ENCODE data around the gene TFEB. TPM values are rescaled to one million over a fixed set of nuclear protein-coding genes. Genes with fewer than 3 reads are reported as not detected.

Gene TFEB
- total RNA-seq, 1 experiment from 2014 or later, result 1.8 TPM

- no peak for DNase-seq (ENCODE audit: low spot score)
- BruUV-seq (replicated peaks), result no TSS peak
Measured at GRCh38 chr6:41705311-41705995, 30.0 kb downstream of the TFEB start.

GRCh38 chr6:41704656-41705310, 30.6 kb downstream of the TFEB start:
- no TSS peak for BruUV-seq (replicated peaks)
- Histone ChIP-seq H3K36me3 (ENCODE audit: insufficient read depth, low read length, poor library complexity, severe bottlenecking) (no peaks in the 10 kb centered on the region), H3K27me3 (replicated peaks; ENCODE audit: insufficient read depth, low read depth, low read length, poor library complexity) (no peaks in the 10 kb centered on the region), H3K4me3 (ENCODE audit: low read depth, low read length, poor library complexity, severe bottlenecking) (no peak overlapping the region), H3K27ac (ENCODE audit: low read depth, low read length, poor library complexity, severe bottlenecking) (no peak overlapping the region), H3K9me3 (ENCODE audit: low read depth, low read length, poor library complexity, severe bottlenecking) (no peaks in the 10 kb centered on the region), H3K4me1 (ENCODE audit: insufficient read depth, low read length, poor library complexity, severe bottlenecking) (peaks cover 6% of the 10 kb centered on the region)
- intact Hi-C loops (cut with micrococcal nuclease; ENCODE audit: unreplicated experiment), result loop anchor here (10.0 kb wide), 1 partner anchor 70 kb away; the partner anchor contains the start of gene FRS3
- CTCF ChIA-PET, result interaction anchor here (0.5 to 1.5 kb wide), 2 partner anchors 61 to 337 kb away, joined by 3 read pairs; no protein-coding TSS in a partner anchor
- POLR2A ChIA-PET (ENCODE audit: low non-redundant PET), result no interaction called here
- no peak for TF ChIP-seq EZH2 (IDR thresholded peaks at IDR 0.05; ENCODE audit: borderline replicate concordance, low read depth, low read length, poor library complexity, severe bottlenecking)
- no peak for TF ChIP-seq CTCF (conservative IDR thresholded peaks at IDR 0.05; ENCODE audit: low read depth, low read length)
- DNase-seq (ENCODE audit: low spot score), result no peak

More at GRCh38 chr6:41705311-41705995, 30.0 kb downstream of the TFEB start:
- no peak for TF ChIP-seq CTCF (conservative IDR thresholded peaks at IDR 0.05; ENCODE audit: low read depth, low read length)
- no peak for TF ChIP-seq EZH2 (IDR thresholded peaks at IDR 0.05; ENCODE audit: borderline replicate concordance, low read depth, low read length, poor library complexity, severe bottlenecking)
- POLR2A ChIA-PET (ENCODE audit: low non-redundant PET), result no interaction called here
- Histone ChIP-seq H3K4me3 (ENCODE audit: low read depth, low read length, poor library complexity, severe bottlenecking) (no peak overlapping the region), H3K36me3 (ENCODE audit: insufficient read depth, low read length, poor library complexity, severe bottlenecking) (no peaks in the 10 kb centered on the region), H3K9me3 (ENCODE audit: low read depth, low read length, poor library complexity, severe bottlenecking) (no peaks in the 10 kb centered on the region), H3K27me3 (replicated peaks; ENCODE audit: insufficient read depth, low read depth, low read length, poor library complexity) (no peaks in the 10 kb centered on the region), H3K4me1 (ENCODE audit: insufficient read depth, low read length, poor library complexity, severe bottlenecking) (peaks cover 6% of the 10 kb centered on the region), H3K27ac (ENCODE audit: low read depth, low read length, poor library complexity, severe bottlenecking) (peak overlapping the region; percentile 37)
- intact Hi-C loops (cut with micrococcal nuclease; ENCODE audit: unreplicated experiment), result loop anchor here (10.0 kb wide), 1 partner anchor 69 kb away; the partner anchor contains the start of gene FRS3
- CTCF ChIA-PET, result interaction anchor here (1.5 kb wide), 1 partner anchor 338 kb away, joined by 3 read pairs; no protein-coding TSS in a partner anchor

DNA sequence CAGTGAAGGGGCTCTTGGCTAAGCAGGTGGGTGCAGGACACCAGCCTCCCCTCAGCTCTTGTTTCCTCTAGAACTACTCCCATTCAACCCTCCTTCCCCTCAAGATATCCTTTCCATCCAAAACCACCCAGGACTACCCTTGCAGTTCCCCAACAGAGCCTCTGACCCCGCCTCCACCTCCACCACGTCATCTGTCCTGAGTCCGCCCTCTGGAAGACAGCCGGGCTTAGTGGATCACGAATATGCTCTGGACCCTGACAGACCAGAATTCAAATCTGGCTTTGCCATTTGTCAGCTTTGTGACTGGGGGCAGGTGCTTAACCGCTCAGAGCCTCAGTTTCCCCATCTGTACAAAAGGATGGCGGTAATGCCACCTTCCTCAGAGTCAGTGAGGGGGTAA, 31.4 kb downstream of the TFEB start:
- no peak for DNase-seq (ENCODE audit: low spot score)
- BruUV-seq (replicated peaks), result no TSS peak
- no peaks in the 10 kb centered on the region for H3K36me3 ChIP-seq (ENCODE audit: insufficient read depth, low read length, poor library complexity, severe bottlenecking)
- H3K27me3 ChIP-seq (replicated peaks; ENCODE audit: insufficient read depth, low read depth, low read length, poor library complexity), result no peaks in the 10 kb centered on the region
- no peak overlapping the region for H3K4me3 ChIP-seq (ENCODE audit: low read depth, low read length, poor library complexity, severe bottlenecking)
- ChIA-PET POLR2A (ENCODE audit: low non-redundant PET) (no interaction called here), CTCF (interaction anchor here (1.5 kb wide), 1 partner anchor 336 kb away, joined by 3 read pairs; no protein-coding TSS in a partner anchor)
- intact Hi-C loops (cut with micrococcal nuclease; ENCODE audit: unreplicated experiment), result loop anchor here (10.0 kb wide), 1 partner anchor 71 kb away; the partner anchor contains the start of gene FRS3
- no peak overlapping the region for H3K27ac ChIP-seq (ENCODE audit: low read depth, low read length, poor library complexity, severe bottlenecking)
- H3K4me1 ChIP-seq (ENCODE audit: insufficient read depth, low read length, poor library complexity, severe bottlenecking), result peaks cover 6% of the 10 kb centered on the region
- TF ChIP-seq CTCF (conservative IDR thresholded peaks at IDR 0.05; ENCODE audit: low read depth, low read length) (no peak), EZH2 (IDR thresholded peaks at IDR 0.05; ENCODE audit: borderline replicate concordance, low read depth, low read length, poor library complexity, severe bottlenecking) (no peak)
- H3K9me3 ChIP-seq (ENCODE audit: low read depth, low read length, poor library complexity, severe bottlenecking), result no peaks in the 10 kb centered on the region
